Peyer's patch (tissue), 4 donors: ENCODE data around the gene LIMS2.

Experiments
- POLR2A ChIP-seq, 2 donors: fragments of 450-650 bp; IDR thresholded peaks; one replicate each; pipeline ENCODE4 v1.5.1; 2017; ENCODE audit warnings: antibody characterized with exemption in 2 of 2, mild to moderate bottlenecking in 2 of 2, moderate library complexity in 2 of 2
- TF ChIP-seq, protein P1 (sequence below), 6 experiments: fragments of 450-650 bp in 4 of 6; fragments of 200-600 bp in 2 of 6; sonication (generic) in 1 of 6; IDR thresholded peaks; one replicate each; pipeline ENCODE4 v1.5.1; 2017 to 2019; ENCODE audit warnings: antibody characterized with exemption in 6 of 6, mild to moderate bottlenecking in 3 of 6, moderate library complexity in 1 of 6

- TF ChIP-seq, protein P1, sequence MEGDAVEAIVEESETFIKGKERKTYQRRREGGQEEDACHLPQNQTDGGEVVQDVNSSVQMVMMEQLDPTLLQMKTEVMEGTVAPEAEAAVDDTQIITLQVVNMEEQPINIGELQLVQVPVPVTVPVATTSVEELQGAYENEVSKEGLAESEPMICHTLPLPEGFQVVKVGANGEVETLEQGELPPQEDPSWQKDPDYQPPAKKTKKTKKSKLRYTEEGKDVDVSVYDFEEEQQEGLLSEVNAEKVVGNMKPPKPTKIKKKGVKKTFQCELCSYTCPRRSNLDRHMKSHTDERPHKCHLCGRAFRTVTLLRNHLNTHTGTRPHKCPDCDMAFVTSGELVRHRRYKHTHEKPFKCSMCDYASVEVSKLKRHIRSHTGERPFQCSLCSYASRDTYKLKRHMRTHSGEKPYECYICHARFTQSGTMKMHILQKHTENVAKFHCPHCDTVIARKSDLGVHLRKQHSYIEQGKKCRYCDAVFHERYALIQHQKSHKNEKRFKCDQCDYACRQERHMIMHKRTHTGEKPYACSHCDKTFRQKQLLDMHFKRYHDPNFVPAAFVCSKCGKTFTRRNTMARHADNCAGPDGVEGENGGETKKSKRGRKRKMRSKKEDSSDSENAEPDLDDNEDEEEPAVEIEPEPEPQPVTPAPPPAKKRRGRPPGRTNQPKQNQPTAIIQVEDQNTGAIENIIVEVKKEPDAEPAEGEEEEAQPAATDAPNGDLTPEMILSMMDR (IDR thresholded peaks at IDR 0.05): no peak
- TF ChIP-seq POLR2A (IDR thresholded peaks at IDR 0.05): no peak
Measured at GRCh38 chr2:127615511-127616166, 59.7 kb downstream of the LIMS2 start.
